GM19452 (cell line): ENCODE data around the gene FEZF1.

Source experiments
- ATAC-seq: cut with Tn5 transposase; IDR thresholded peaks from one replicate; pipeline ENCODE4 v1.9.1; 2021; ENCODE audit not compliant: unreplicated experiment

FEZF1 gene

DNA sequence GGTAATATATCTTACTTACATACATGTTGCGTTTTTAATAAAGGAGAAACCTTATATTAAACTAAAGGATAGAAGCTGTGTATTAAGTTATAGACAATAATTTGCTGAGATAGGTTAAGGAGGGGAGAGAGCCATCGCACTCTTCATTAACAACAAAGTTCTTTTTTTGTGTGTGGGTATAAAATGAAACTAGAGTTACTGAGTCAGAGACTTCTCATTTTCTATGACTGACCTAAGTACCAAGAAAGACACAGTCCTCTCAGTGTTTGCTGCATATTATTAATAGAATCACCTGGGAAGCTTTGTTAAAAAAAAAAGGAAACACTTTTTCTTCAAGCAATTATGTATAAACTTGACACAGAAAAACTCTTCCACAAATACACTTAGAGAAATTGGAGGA lies 31.4 kb downstream of the FEZF1 start:
- ATAC-seq, result no peak

DNA sequence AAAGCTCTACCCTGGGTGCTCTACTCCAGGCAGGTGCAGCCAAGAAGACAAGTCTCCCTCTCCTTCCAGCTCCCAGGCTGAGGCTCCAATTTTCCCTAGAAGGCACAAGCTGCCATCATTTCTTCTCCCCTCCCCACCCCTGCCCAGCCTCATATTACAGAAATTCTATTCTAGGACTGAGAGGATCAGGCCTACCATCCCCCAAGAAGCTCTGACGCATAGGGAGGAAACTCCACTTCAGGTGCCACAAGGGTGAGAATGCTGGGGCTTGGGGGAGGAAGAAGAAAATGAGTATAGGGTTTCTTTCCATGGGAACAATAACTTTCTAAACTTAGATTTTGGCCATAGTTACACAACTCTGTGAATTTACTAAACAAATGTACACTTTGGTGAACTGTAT lies 35.3 kb downstream of the FEZF1 start:
- no peak for ATAC-seq

DNA sequence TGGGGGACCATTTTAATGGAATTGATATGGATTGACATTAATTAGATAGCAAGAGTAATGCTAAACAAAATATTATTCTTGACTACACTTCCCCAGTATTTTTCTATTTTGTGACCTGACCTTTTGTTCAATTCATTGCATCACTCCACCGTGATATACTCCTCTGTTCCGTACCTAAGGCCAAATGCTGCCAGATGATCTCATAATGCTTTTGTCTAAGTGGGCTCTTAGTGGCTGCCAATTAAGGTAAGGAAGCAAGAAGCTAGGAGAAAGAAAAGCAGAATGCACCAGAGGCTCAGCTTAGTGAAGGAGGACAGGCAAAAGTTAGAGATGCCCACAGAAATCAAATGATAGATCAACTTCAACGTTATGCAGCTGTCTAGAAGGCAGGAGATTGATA lies 36.4 kb downstream of the FEZF1 start:
- no peak for ATAC-seq

DNA sequence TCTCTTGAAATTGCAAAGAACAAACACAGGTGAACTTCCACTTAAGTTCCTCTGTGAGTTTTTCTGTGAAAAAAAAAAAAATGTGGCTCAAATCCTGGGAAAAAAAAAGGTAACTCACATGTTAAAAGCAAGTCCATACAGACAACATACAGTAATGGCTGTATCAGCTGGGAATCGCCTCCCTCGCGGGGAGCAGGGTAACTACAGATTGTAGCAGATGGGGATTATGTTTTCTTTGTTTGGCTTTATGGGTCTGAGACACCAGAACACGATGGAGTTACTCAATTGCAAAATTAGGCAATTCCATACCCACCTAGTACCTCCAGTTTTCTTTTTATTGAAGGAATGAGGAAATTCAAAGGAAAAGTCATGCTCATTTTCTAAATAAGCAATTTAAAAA lies 42.3 kb downstream of the FEZF1 start:
- no peak for ATAC-seq

DNA sequence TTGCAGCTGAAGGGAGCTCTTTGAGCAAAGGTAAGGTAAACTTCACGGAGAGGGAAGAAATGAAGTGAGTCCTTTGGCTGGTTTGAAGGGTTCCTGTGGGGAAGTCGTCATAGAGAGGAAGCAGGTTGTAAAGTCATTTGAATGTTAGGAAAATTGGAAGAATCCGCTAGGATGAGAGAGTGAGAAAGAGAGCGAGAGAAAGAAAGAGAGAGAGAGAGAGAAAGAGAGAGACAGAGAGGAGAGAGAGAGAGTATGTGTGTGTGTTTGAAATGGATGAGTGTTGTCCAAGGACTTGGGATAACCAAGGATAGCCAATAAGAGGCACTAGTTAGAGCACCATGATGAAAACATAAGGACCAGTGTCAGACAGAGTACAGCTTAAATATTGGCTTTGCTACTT lies 43.1 kb downstream of the FEZF1 start:
- no peak for ATAC-seq

DNA sequence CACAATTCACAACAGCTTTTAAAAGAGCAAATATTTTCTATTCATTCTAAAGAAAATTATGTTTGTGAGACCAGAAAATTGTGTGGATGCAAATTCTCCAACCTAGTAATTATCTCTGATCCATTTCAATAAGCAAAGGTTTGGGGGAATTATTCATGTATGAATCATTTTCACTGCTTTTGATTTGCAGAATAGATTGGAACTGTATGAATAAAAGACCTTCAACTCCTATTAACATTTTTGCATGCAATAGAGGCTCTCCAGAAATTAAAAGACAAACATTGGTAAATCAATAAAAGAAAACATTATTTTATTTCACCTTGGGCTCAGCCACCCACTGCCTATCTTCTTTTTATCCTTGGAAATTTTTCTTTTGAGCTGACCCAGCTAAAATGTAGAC lies 43.5 kb downstream of the FEZF1 start:
- ATAC-seq, result no peak

DNA sequence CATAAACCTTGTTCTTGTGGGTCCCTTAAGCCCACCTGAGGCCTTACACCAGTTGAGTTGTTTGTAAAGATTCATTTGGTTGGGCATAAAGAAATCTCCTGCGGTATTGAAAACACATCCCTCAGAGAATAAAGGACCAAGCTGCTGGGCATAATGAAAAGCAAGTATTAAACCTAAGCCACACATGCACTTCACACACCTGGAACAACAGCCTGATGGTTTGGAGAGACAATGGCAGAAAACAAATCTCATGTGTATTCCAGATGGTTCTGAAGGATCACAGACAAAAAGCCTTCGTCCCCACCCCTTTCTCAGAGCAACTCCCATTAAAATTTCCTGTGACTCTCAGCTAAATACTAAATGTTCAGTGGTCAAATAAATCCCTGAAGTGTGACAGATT lies 44.2 kb downstream of the FEZF1 start:
- no peak for ATAC-seq

DNA sequence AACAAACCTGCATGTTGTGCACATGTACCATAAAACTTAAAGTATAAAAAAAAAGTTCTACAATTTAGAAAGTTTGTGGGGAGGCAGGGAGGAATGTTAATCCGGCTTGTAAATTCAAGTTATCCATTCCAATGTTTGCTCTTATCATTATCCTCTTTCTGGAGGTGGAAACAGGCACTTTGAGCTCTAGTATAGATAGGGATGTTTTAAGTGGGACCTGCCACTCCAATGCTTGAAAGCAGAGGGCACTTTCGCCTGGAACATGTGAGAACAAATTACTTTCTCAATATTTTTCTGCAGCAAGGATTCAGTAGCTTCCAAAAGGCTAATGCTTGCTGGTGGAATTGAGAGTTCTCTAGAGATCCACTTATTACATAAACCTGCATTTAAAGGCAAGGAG lies 45.6 kb downstream of the FEZF1 start:
- no peak for ATAC-seq

DNA sequence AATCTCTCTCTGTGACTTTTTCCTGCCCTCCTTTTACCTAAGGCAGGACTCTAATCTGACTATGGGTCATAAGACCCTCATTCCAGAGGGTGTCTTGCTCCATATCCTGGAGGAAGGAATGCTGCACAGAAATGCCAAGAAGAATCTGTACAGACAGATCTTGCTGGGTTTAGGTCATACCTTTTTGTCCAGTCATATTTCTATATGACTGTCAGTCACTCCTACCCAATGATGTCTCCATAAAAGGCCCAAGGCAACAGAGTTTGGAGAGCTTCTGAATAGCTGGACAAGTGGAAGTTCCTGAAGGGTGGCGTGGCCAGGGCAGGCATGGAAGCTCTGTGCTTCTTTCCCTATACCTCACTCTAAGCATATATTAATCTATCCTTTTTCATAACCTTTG lies 47.5 kb downstream of the FEZF1 start:
- ATAC-seq, result no peak

DNA sequence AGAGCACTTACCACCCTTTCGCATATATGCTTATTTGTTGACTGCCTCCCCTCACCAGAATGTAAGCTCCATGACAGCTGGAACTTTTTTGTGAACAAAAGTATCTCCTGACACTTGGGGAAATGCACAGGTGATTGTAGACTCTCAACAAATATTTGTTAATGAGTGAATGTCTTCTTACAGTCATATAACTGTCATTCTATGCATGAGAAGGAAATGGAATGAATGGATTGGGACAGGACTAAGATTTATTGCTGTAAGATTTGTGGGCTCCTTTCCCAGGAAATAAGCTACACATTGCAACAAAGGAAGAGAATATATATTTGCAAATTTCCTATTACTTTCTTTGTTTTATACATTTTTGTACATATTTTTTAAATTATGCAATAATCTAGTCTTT lies 48.5 kb downstream of the FEZF1 start:
- ATAC-seq, result no peak

DNA sequence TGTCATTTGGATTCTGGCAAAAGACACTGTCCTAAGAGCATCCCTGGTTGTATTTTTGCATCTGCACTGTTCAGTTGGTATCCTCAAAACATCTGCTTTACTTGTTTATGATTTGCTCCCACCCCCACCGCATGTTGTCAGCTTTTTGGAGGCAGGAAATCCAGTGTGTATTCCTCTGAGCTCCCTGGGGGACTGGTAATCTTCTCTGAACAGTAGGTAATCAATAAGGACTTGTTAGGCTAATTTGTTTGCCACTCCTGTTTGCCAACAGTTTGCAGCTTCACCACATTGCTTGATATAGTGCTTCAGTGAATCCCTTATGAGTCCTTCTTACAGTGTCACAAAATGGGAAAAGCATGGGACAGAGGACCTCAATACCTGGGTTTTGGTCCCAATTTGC lies 49.1 kb downstream of the FEZF1 start:
- ATAC-seq, result no peak
